Measurements from ENCODE around the gene PSMA3. TPM values are rescaled to one million over a fixed set of nuclear protein-coding genes. Genes with fewer than 3 reads are reported as not detected.

PSMA3 gene
- total RNA-seq, 1 experiment from 2014 or later, result 277 TPM

GRCh38 chr14:58275527-58276190 is 31.0 kb downstream of the PSMA3 start:
- no peak overlapping the region for H3K4me2 ChIP-seq
- no peak overlapping the region for H2AFZ ChIP-seq
- H3K4me3 ChIP-seq, result no peak overlapping the region
- H4K20me1 ChIP-seq (ENCODE audit: insufficient read depth), result peaks cover 57% of the 10 kb centered on the region
- H3K4me1 ChIP-seq (replicated peaks; ENCODE audit: insufficient read depth), result no peaks in the 10 kb centered on the region
- peaks cover 33% of the 10 kb centered on the region for H3K36me3 ChIP-seq (ENCODE audit: low read depth)
- CTCF ChIA-PET, result no interaction called here
- peak overlapping the region; percentile 15; the same call in 1 of the 2 replicates for H3K27ac ChIP-seq
- peaks cover 40% of the 10 kb centered on the region; the same call in 1 of the 2 replicates for H3F3A ChIP-seq (ENCODE audit: insufficient read depth, low read depth)
- peaks cover 62% of the 10 kb centered on the region for H3K79me2 ChIP-seq (ENCODE audit: low read depth)
- POLR2A ChIA-PET (ENCODE audit: unreplicated experiment), result no interaction called here
- no peaks in the 10 kb centered on the region for H3K9me2 ChIP-seq (ENCODE audit: insufficient read depth)
- no peaks in the 10 kb centered on the region for H3K27me3 ChIP-seq (ENCODE audit: insufficient read depth, low read depth)
- TF ChIP-seq CTCF (conservative IDR thresholded peaks at IDR 0.05) (no peak), EZH2 (IDR thresholded peaks at IDR 0.05; ENCODE audit: low read depth) (no peak)
- H3K9me3 ChIP-seq (ENCODE audit: insufficient read depth, low read depth), result no peaks in the 10 kb centered on the region
- intact Hi-C loops (cut with micrococcal nuclease; ENCODE audit: unreplicated experiment), result no loop called here
- DNase-seq, result no peak
- BruUV-seq (replicated peaks), result no TSS peak

GRCh38 chr14:58276208-58276607 is 31.6 kb downstream of the PSMA3 start:
- POLR2A ChIA-PET (ENCODE audit: unreplicated experiment), result no interaction called here
- no TSS peak for BruUV-seq (replicated peaks)
- Histone ChIP-seq H3F3A (ENCODE audit: insufficient read depth, low read depth) (peaks cover 34% of the 10 kb centered on the region; the same call in 1 of the 2 replicates), H3K27me3 (ENCODE audit: insufficient read depth, low read depth) (no peaks in the 10 kb centered on the region), H3K9me2 (ENCODE audit: insufficient read depth) (no peaks in the 10 kb centered on the region), H3K9me3 (ENCODE audit: insufficient read depth, low read depth) (no peaks in the 10 kb centered on the region), H3K36me3 (ENCODE audit: low read depth) (peaks cover 32% of the 10 kb centered on the region), H3K27ac (no peak overlapping the region), H3K4me2 (no peak overlapping the region), H3K4me1 (replicated peaks; ENCODE audit: insufficient read depth) (no peaks in the 10 kb centered on the region), H3K4me3 (no peak overlapping the region), H3K79me2 (ENCODE audit: low read depth) (peaks cover 68% of the 10 kb centered on the region), H2AFZ (no peak overlapping the region), H4K20me1 (ENCODE audit: insufficient read depth) (peaks cover 58% of the 10 kb centered on the region)
- no peak for TF ChIP-seq CTCF (conservative IDR thresholded peaks at IDR 0.05)
- no peak for TF ChIP-seq EZH2 (IDR thresholded peaks at IDR 0.05; ENCODE audit: low read depth)
- intact Hi-C loops (cut with micrococcal nuclease; ENCODE audit: unreplicated experiment), result no loop called here
- no peak for DNase-seq
- CTCF ChIA-PET, result no interaction called here

- H2AFZ ChIP-seq, result no peak overlapping the region
- H3K27me3 ChIP-seq (ENCODE audit: insufficient read depth, low read depth), result no peaks in the 10 kb centered on the region
- no TSS peak for BruUV-seq (replicated peaks)
- peaks cover 16% of the 10 kb centered on the region; the same call in 1 of the 2 replicates for H3F3A ChIP-seq (ENCODE audit: insufficient read depth, low read depth)
- no peak for TF ChIP-seq EZH2 (IDR thresholded peaks at IDR 0.05; ENCODE audit: low read depth)
- no peak for TF ChIP-seq CTCF (conservative IDR thresholded peaks at IDR 0.05)
- POLR2A ChIA-PET (ENCODE audit: unreplicated experiment), result no interaction called here
- CTCF ChIA-PET, result no interaction called here
- no peaks in the 10 kb centered on the region for H3K9me2 ChIP-seq (ENCODE audit: insufficient read depth)
- no peak overlapping the region for H3K4me3 ChIP-seq
- intact Hi-C loops (cut with micrococcal nuclease; ENCODE audit: unreplicated experiment), result no loop called here
- no peak for DNase-seq
- H4K20me1 ChIP-seq (ENCODE audit: insufficient read depth), result peaks cover 57% of the 10 kb centered on the region
- H3K4me1 ChIP-seq (replicated peaks; ENCODE audit: insufficient read depth), result no peaks in the 10 kb centered on the region
- H3K27ac ChIP-seq, result no peak overlapping the region
- H3K36me3 ChIP-seq (ENCODE audit: low read depth), result peaks cover 24% of the 10 kb centered on the region; the same call in 1 of the 2 replicates
- H3K79me2 ChIP-seq (ENCODE audit: low read depth), result peaks cover 78% of the 10 kb centered on the region
- no peaks in the 10 kb centered on the region for H3K9me3 ChIP-seq (ENCODE audit: insufficient read depth, low read depth)
- H3K4me2 ChIP-seq, result no peak overlapping the region
Measured at GRCh38 chr14:58278177-58278576, 33.5 kb downstream of the PSMA3 start.

All from PC-9 (cell line).